ENCODE measurements around the gene ZNF366.
"Not testable (repeated sequence)": the region's sequence is repeated elsewhere in the genome, so short reads cannot be mapped to it uniquely, and the experiment has no call there.

Gene ZNF366

GRCh38 chr5:72415616-72416325 is 91.4 kb downstream of the ZNF366 start:
- no peak overlapping the region for H3K4me3 ChIP-seq (ENCODE audit: low read length in 2 of 2)
- H3K9ac ChIP-seq (ENCODE audit: low read depth in 1 of 2, low read length in 2 of 2): no peak overlapping the region
- H3K27ac ChIP-seq (ENCODE audit: low read depth in 2 of 2, low read length in 2 of 2): no peak overlapping the region
- no peaks in the 10 kb centered on the region for H3K4me1 ChIP-seq (ENCODE audit: control insufficient read depth in 2 of 2, insufficient read depth in 2 of 2, low read length in 2 of 2)
- no peaks in the 10 kb centered on the region for H3K36me3 ChIP-seq (ENCODE audit: control insufficient read depth in 2 of 2, insufficient read depth in 2 of 2, low read length in 2 of 2)
- H3K27me3 ChIP-seq (ENCODE audit: control insufficient read depth in 2 of 2, insufficient read depth in 2 of 2, low read length in 2 of 2): no peaks in the 10 kb centered on the region
- H3K9me3 ChIP-seq (ENCODE audit: control insufficient read depth in 2 of 2, low read length in 2 of 2): no peaks in the 10 kb centered on the region

GRCh38 chr5:72412283-72413055 is 94.7 kb downstream of the ZNF366 start:
- no peaks in the 10 kb centered on the region for H3K4me1 ChIP-seq (ENCODE audit: control insufficient read depth in 2 of 2, insufficient read depth in 2 of 2, low read length in 2 of 2)
- H3K27me3 ChIP-seq (ENCODE audit: control insufficient read depth in 2 of 2, insufficient read depth in 2 of 2, low read length in 2 of 2): no peaks in the 10 kb centered on the region
- no peak overlapping the region for H3K27ac ChIP-seq (ENCODE audit: low read depth in 2 of 2, low read length in 2 of 2)
- H3K9me3 ChIP-seq (ENCODE audit: control insufficient read depth in 2 of 2, low read length in 2 of 2): no peaks in the 10 kb centered on the region
- H3K9ac ChIP-seq (ENCODE audit: low read depth in 1 of 2, low read length in 2 of 2): no peak overlapping the region
- no peaks in the 10 kb centered on the region for H3K36me3 ChIP-seq (ENCODE audit: control insufficient read depth in 2 of 2, insufficient read depth in 2 of 2, low read length in 2 of 2)
- H3K4me3 ChIP-seq (ENCODE audit: low read length in 2 of 2): no peak overlapping the region

- no peak overlapping the region for H3K27ac ChIP-seq (ENCODE audit: low read depth in 2 of 2, low read length in 2 of 2)
- H3K9me3 ChIP-seq (ENCODE audit: control insufficient read depth in 2 of 2, low read length in 2 of 2): no peaks in the 10 kb centered on the region
- H3K4me1 ChIP-seq (ENCODE audit: control insufficient read depth in 2 of 2, insufficient read depth in 2 of 2, low read length in 2 of 2): no peaks in the 10 kb centered on the region
- H3K9ac ChIP-seq (ENCODE audit: low read depth in 1 of 2, low read length in 2 of 2): no peak overlapping the region
- H3K36me3 ChIP-seq (ENCODE audit: control insufficient read depth in 2 of 2, insufficient read depth in 2 of 2, low read length in 2 of 2): no peaks in the 10 kb centered on the region
- no peak overlapping the region for H3K4me3 ChIP-seq (ENCODE audit: low read length in 2 of 2)
- H3K27me3 ChIP-seq (ENCODE audit: control insufficient read depth in 2 of 2, insufficient read depth in 2 of 2, low read length in 2 of 2): no peaks in the 10 kb centered on the region
Measured at GRCh38 chr5:72410688-72411295, 96.4 kb downstream of the ZNF366 start.

GRCh38 chr5:72408603-72409002 is 98.6 kb downstream of the ZNF366 start:
- H3K27ac ChIP-seq (ENCODE audit: low read depth in 2 of 2, low read length in 2 of 2): no peak overlapping the region
- H3K9me3 ChIP-seq (ENCODE audit: control insufficient read depth in 2 of 2, low read length in 2 of 2): no peaks in the 10 kb centered on the region
- H3K4me3 ChIP-seq (ENCODE audit: low read length in 2 of 2): no peak overlapping the region
- no peaks in the 10 kb centered on the region for H3K36me3 ChIP-seq (ENCODE audit: control insufficient read depth in 2 of 2, insufficient read depth in 2 of 2, low read length in 2 of 2)
- H3K4me1 ChIP-seq (ENCODE audit: control insufficient read depth in 2 of 2, insufficient read depth in 2 of 2, low read length in 2 of 2): no peaks in the 10 kb centered on the region
- H3K27me3 ChIP-seq (ENCODE audit: control insufficient read depth in 2 of 2, insufficient read depth in 2 of 2, low read length in 2 of 2): no peaks in the 10 kb centered on the region
- H3K9ac ChIP-seq (ENCODE audit: low read depth in 1 of 2, low read length in 2 of 2): no peak overlapping the region

GRCh38 chr5:72408127-72408526 is 99.1 kb downstream of the ZNF366 start:
- Histone ChIP-seq H3K9ac (ENCODE audit: low read depth in 1 of 2, low read length in 2 of 2) (no peak overlapping the region), H3K27me3 (ENCODE audit: control insufficient read depth in 2 of 2, insufficient read depth in 2 of 2, low read length in 2 of 2) (no peaks in the 10 kb centered on the region), H3K4me3 (ENCODE audit: low read length in 2 of 2) (no peak overlapping the region), H3K4me1 (ENCODE audit: control insufficient read depth in 2 of 2, insufficient read depth in 2 of 2, low read length in 2 of 2) (no peaks in the 10 kb centered on the region), H3K27ac (ENCODE audit: low read depth in 2 of 2, low read length in 2 of 2) (no peak overlapping the region), H3K9me3 (ENCODE audit: control insufficient read depth in 2 of 2, low read length in 2 of 2) (no peaks in the 10 kb centered on the region), H3K36me3 (ENCODE audit: control insufficient read depth in 2 of 2, insufficient read depth in 2 of 2, low read length in 2 of 2) (no peaks in the 10 kb centered on the region)

DNA sequence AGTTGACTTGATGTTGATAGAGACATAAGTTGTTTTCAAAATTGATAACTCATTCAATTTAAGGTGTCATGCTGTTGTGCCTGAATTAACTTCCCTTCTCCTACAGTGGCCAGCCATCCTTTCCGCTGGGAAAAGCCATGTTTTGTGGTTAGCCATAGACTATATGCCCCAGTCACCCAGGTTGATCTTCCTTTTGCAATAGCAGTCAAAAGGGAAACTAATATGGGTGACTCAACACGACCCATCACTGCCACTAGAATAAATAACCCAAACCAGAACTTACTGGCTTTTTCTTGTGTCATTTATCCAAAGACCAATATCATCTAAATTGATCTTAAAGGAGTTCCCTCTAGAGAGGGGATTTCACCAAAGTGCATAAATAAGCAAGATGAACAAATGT is 99.7 kb downstream of the ZNF366 start:
- Histone ChIP-seq H3K9me3 (ENCODE audit: control insufficient read depth in 2 of 2, low read length in 2 of 2) (no peaks in the 10 kb centered on the region), H3K4me3 (ENCODE audit: low read length in 2 of 2) (no peak overlapping the region), H3K4me1 (ENCODE audit: control insufficient read depth in 2 of 2, insufficient read depth in 2 of 2, low read length in 2 of 2) (no peaks in the 10 kb centered on the region), H3K36me3 (ENCODE audit: control insufficient read depth in 2 of 2, insufficient read depth in 2 of 2, low read length in 2 of 2) (no peaks in the 10 kb centered on the region), H3K27ac (ENCODE audit: low read depth in 2 of 2, low read length in 2 of 2) (no peak overlapping the region), H3K27me3 (ENCODE audit: control insufficient read depth in 2 of 2, insufficient read depth in 2 of 2, low read length in 2 of 2) (no peaks in the 10 kb centered on the region), H3K9ac (ENCODE audit: low read depth in 1 of 2, low read length in 2 of 2) (no peak overlapping the region)

DNA sequence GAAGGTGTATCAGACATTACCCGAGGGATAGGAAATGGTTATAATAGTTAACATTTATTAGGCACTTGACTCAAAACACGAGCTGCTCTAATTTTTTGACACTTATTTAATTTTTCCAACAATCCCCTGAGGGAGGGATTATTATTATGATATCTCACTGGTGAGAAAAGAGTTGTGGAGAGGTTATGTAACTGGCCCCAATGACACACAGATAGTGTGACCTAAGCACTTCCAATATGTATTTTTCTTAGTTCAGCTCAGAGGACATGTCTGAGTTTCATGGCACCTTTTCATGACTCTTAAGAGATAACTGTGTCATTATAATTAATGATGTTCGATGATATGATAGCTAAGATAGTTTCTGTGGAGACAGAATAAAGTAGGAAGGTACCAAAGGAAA is 100.1 kb downstream of the ZNF366 start:
- H3K36me3 ChIP-seq (ENCODE audit: control insufficient read depth in 2 of 2, insufficient read depth in 2 of 2, low read length in 2 of 2): no peaks in the 10 kb centered on the region
- no peaks in the 10 kb centered on the region for H3K27me3 ChIP-seq (ENCODE audit: control insufficient read depth in 2 of 2, insufficient read depth in 2 of 2, low read length in 2 of 2)
- H3K4me1 ChIP-seq (ENCODE audit: control insufficient read depth in 2 of 2, insufficient read depth in 2 of 2, low read length in 2 of 2): no peaks in the 10 kb centered on the region
- no peaks in the 10 kb centered on the region for H3K9me3 ChIP-seq (ENCODE audit: control insufficient read depth in 2 of 2, low read length in 2 of 2)
- no peak overlapping the region for H3K27ac ChIP-seq (ENCODE audit: low read depth in 2 of 2, low read length in 2 of 2)
- no peak overlapping the region for H3K4me3 ChIP-seq (ENCODE audit: low read length in 2 of 2)
- H3K9ac ChIP-seq (ENCODE audit: low read depth in 1 of 2, low read length in 2 of 2): no peak overlapping the region

DNA sequence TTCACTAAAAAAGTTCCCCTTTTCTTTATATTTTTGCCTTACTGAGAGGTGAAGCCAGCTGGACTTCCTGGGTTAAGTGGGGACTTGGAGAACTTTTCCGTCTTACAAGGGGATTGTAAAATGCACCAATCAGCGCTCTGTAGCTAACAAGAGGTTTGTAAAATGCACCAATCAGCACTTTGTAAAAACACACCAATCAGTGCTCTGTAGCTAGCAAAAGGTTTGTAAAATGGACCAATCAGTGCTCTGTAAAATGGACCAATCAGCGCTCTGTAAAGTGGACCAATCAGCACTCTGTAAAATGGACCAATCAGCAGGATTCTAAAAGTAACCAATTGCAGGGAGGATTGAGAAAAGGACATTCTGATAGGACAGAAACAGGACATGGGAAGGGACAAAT is 102.4 kb downstream of the ZNF366 start:
- H3K9me3 ChIP-seq (ENCODE audit: control insufficient read depth in 2 of 2, low read length in 2 of 2); H3K4me3 ChIP-seq (ENCODE audit: low read length in 2 of 2); H3K4me1 ChIP-seq (ENCODE audit: control insufficient read depth in 2 of 2, insufficient read depth in 2 of 2, low read length in 2 of 2); H3K27me3 ChIP-seq (ENCODE audit: control insufficient read depth in 2 of 2, insufficient read depth in 2 of 2, low read length in 2 of 2); H3K9ac ChIP-seq (ENCODE audit: low read depth in 1 of 2, low read length in 2 of 2); H3K36me3 ChIP-seq (ENCODE audit: control insufficient read depth in 2 of 2, insufficient read depth in 2 of 2, low read length in 2 of 2); H3K27ac ChIP-seq (ENCODE audit: low read depth in 2 of 2, low read length in 2 of 2): not testable (repeated sequence)

- H3K9me3 ChIP-seq (ENCODE audit: control insufficient read depth in 2 of 2, low read length in 2 of 2): peaks cover 7 to 9% of the 10 kb centered on the region in 2 donors
- H3K4me3 ChIP-seq (ENCODE audit: low read length in 2 of 2): no peak overlapping the region
- no peaks in the 10 kb centered on the region for H3K27me3 ChIP-seq (ENCODE audit: control insufficient read depth in 2 of 2, insufficient read depth in 2 of 2, low read length in 2 of 2)
- H3K4me1 ChIP-seq (ENCODE audit: control insufficient read depth in 2 of 2, insufficient read depth in 2 of 2, low read length in 2 of 2): no peaks in the 10 kb centered on the region
- no peak overlapping the region for H3K9ac ChIP-seq (ENCODE audit: low read depth in 1 of 2, low read length in 2 of 2)
- no peak overlapping the region for H3K27ac ChIP-seq (ENCODE audit: low read depth in 2 of 2, low read length in 2 of 2)
- H3K36me3 ChIP-seq (ENCODE audit: control insufficient read depth in 2 of 2, insufficient read depth in 2 of 2, low read length in 2 of 2): no peaks in the 10 kb centered on the region
Measured at GRCh38 chr5:72402959-72403628, 104.1 kb downstream of the ZNF366 start.

DNA sequence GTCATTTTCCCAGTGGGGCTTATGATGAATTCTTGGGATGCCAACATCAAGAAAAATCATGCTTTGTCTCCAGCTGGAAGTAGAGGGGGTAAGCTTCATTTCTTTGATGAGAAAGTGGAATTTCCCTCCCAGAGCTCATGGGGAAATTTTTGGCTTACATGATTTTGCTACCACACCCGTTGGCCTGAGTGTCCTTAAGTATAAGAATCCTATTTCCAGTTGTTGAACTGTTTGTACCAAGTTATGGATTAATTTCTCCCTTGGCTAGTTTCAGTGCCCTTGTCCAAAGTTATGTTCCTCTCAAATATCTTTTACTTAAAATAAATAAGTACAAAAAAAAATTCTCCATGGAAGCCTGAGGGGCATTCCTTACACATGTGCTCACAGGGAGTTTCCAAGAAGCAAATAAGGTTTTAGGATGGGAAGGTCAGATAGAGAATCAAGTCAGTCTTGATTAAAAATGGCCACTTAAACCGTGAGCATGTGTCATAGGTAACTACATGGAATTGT is 104.8 kb downstream of the ZNF366 start:
- no peaks in the 10 kb centered on the region for H3K36me3 ChIP-seq (ENCODE audit: control insufficient read depth in 2 of 2, insufficient read depth in 2 of 2, low read length in 2 of 2)
- H3K27ac ChIP-seq (ENCODE audit: low read depth in 2 of 2, low read length in 2 of 2): no peak overlapping the region
- no peak overlapping the region for H3K4me3 ChIP-seq (ENCODE audit: low read length in 2 of 2)
- no peaks in the 10 kb centered on the region for H3K27me3 ChIP-seq (ENCODE audit: control insufficient read depth in 2 of 2, insufficient read depth in 2 of 2, low read length in 2 of 2)
- H3K4me1 ChIP-seq (ENCODE audit: control insufficient read depth in 2 of 2, insufficient read depth in 2 of 2, low read length in 2 of 2): no peaks in the 10 kb centered on the region
- peaks cover 7 to 9% of the 10 kb centered on the region in 2 donors for H3K9me3 ChIP-seq (ENCODE audit: control insufficient read depth in 2 of 2, low read length in 2 of 2)
- no peak overlapping the region for H3K9ac ChIP-seq (ENCODE audit: low read depth in 1 of 2, low read length in 2 of 2)
